IPS-18c (cell line): ENCODE results near the gene NR1H3.

Source experiments
- H3K4me3 ChIP-seq: 2 replicates; pipeline ENCODE4 v1.7.0; 2013; ENCODE audit warnings: low read depth, mild to moderate bottlenecking, low read length, moderate library complexity; ENCODE audit not compliant: insufficient read depth
- H3K9me3 ChIP-seq: one replicate; pipeline ENCODE4 v1.6.1; 2013; ENCODE audit warnings: mild to moderate bottlenecking, low read length, moderate library complexity; ENCODE audit not compliant: control insufficient read depth, insufficient read depth

The NR1H3 gene

GRCh38 chr11:47317064-47317828, 59.5 kb downstream of the NR1H3 start:
- Histone ChIP-seq H3K4me3 (no peak overlapping the region), H3K9me3 (no peaks in the 10 kb centered on the region)

- H3K4me3 ChIP-seq: no peak overlapping the region
- H3K9me3 ChIP-seq: no peaks in the 10 kb centered on the region
These were observed 60.4 kb downstream of the NR1H3 start for GRCh38 chr11:47318166-47318565.
